Measurements from ENCODE around the gene GREM1.

Gene GREM1

DNA sequence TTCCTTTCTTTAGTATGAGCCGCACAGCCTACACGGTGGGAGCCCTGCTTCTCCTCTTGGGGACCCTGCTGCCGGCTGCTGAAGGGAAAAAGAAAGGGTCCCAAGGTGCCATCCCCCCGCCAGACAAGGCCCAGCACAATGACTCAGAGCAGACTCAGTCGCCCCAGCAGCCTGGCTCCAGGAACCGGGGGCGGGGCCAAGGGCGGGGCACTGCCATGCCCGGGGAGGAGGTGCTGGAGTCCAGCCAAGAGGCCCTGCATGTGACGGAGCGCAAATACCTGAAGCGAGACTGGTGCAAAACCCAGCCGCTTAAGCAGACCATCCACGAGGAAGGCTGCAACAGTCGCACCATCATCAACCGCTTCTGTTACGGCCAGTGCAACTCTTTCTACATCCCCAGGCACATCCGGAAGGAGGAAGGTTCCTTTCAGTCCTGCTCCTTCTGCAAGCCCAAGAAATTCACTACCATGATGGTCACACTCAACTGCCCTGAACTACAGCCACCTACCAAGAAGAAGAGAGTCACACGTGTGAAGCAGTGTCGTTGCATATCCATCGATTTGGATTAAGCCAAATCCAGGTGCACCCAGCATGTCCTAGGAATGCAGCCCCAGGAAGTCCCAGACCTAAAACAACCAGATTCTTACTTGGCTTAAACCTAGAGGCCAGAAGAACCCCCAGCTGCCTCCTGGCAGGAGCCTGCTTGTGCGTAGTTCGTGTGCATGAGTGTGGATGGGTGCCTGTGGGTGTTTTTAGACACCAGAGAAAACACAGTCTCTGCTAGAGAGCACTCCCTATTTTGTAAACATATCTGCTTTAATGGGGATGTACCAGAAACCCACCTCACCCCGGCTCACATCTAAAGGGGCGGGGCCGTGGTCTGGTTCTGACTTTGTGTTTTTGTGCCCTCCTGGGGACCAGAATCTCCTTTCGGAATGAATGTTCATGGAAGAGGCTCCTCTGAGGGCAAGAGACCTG is 13.2 kb downstream of the GREM1 start:
- DNase-seq (ENCODE audit: low read depth, low spot score): no peak

DNA sequence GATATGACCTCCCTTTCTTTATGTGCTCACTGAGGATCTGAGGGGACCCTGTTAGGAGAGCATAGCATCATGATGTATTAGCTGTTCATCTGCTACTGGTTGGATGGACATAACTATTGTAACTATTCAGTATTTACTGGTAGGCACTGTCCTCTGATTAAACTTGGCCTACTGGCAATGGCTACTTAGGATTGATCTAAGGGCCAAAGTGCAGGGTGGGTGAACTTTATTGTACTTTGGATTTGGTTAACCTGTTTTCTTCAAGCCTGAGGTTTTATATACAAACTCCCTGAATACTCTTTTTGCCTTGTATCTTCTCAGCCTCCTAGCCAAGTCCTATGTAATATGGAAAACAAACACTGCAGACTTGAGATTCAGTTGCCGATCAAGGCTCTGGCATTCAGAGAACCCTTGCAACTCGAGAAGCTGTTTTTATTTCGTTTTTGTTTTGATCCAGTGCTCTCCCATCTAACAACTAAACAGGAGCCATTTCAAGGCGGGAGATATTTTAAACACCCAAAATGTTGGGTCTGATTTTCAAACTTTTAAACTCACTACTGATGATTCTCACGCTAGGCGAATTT is 14.9 kb downstream of the GREM1 start:
- DNase-seq (ENCODE audit: low read depth, low spot score): no peak

DNA sequence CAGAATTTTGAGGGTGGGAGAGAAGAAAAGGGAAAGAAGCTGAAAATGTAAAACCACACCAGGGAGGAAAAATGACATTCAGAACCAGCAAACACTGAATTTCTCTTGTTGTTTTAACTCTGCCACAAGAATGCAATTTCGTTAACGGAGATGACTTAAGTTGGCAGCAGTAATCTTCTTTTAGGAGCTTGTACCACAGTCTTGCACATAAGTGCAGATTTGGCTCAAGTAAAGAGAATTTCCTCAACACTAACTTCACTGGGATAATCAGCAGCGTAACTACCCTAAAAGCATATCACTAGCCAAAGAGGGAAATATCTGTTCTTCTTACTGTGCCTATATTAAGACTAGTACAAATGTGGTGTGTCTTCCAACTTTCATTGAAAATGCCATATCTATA is 15.5 kb downstream of the GREM1 start:
- DNase-seq (ENCODE audit: low read depth, low spot score): no peak

DNA sequence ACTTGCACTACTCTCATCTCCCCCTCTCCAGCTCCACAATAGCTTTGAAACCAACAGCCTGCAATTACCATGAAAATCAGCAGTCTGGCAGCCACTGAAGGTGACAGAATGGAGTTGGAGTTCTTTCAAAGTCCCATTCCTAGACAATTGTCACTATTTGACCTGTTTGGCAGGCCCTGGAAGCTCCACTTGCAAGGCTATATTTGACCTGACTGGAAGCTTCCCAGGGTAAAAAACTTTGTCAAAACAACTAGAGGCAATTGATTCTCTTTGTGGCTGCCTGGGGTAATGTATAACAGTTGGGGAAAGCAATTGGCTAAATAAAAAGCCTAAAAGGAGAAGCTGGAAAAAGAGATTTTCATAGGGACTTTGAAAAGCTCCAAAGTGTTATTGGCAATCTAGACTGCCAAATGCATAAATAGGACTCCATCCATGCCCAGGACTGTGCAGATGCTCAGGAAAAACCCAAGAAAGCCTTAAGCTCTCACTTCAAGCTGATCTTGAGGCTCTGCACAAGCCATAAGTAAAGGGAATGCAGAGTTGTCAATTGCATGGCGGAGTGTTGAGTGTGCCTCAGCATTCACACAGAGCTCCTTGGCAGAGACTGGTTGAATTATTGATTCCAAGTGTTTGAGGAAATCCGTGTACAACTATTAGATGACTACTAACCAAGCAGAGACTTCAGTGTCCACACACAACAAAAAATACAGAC is 18.3 kb downstream of the GREM1 start:
- no peak for DNase-seq (ENCODE audit: low read depth, low spot score)

DNA sequence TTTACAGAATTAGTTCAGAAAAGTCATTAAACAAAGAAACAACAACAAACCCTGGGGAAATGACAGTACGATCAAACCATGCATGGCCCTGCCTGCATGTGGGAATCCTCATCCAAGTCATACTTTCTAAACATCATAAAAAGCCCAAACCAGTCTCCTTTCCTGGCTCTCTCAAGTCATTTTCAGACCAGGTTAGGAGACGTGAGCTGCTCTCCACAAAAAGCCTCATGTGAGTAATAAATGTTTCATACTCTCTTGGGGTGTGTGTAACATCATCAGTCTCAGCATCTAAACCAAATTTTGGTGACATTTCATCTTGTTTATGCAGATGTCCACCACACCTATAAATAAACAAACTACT is 18.9 kb downstream of the GREM1 start:
- DNase-seq (ENCODE audit: low read depth, low spot score): no peak

DNA sequence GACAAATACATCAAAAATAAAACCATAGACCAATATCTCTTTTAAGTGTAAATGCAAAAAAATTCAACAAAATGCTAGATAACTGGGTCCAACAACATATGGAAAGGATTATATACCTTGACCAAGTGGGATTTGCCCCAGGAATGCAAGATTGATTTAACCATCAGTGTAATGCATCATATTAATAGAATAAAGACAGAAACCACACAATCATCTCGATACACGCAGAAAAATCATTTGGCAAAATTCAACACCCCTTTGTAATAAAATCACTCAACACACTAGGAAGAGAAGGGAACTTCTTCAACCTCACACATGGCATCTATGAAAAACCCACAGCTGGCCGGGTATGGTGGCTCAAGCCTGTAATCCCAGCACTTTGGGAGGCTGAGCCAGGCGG is 19.5 kb downstream of the GREM1 start:
- no peak for DNase-seq (ENCODE audit: low read depth, low spot score)

DNA sequence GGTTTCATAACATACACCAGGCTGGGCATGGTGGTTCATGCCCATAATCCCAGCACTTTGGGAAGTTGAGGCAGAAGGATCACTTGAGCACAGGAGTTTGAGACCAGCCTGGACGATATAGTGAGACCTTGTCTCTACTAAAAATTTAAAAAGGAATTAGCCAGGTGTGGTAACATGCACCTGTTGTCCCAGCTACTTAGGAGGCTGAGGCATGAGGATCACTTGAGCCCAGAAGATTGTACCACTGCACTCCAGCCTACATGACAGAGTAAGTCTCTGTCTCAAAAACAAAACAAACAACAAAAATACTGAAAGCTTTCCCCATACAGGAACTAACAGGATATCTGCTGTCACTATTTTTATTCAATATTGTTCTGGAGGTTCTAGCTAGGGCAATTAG is 20.9 kb downstream of the GREM1 start:
- DNase-seq (ENCODE audit: low read depth, low spot score): no peak

DNA sequence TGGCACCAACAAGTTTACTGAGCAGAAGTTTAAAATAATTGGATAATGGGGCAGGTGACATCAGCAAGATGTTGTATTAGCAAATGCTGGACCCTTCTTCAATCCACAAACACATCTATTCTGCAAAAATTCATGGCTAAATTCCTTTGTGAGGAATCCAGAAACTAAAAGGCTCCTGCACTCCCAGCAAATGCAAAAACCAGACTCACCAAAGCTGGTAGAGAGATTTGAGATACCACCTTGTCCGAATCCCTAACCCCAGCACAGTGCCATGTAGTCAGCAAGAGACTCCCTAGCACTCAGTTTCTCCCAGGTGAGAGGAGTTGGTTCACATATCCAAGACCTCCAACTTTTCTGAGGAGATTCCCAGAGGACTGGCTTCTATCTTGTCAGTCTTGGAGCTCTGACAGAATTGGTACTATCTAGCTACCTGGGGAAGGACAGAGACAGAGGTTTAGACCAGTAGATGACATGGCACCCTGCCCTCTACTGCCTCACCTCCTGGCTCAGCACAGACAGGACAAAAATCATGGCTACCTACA is 21.8 kb downstream of the GREM1 start:
- no peak for DNase-seq (ENCODE audit: low read depth, low spot score)

DNA sequence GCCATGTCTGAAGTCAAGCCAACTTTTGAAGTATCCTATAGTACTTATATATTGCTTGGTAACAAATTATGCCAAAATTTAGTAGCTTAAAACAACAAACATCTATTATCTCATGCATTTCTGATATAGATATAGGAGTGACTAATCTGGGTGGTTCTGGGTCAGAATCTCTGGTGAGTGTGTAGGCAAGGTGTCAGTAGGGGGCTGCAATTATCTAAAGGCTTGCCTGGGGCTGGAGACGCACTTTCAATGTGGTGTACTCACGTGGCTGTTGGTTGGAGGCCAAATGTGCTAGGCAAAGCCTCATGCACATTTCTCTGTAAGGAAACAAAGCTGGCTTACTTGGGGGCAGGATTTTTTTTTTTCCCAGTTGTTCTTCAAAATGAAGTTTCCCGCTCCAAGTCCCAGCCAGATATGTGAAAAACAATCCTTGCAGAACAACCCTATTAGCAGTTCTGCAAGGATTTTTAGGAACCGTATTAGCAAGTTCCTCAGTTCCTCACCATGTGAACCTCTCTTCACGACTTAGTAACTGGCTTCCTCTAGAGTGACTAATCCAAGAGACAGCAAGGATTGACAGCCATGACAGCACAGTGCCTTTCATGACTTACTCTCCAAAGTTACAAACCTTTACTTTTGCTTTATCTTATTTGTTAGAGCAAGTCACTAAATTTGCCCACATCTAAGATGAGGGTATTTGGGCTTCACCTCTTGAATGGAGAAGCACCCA is 25.8 kb downstream of the GREM1 start:
- no peak for DNase-seq (ENCODE audit: low read depth, low spot score)

DNA sequence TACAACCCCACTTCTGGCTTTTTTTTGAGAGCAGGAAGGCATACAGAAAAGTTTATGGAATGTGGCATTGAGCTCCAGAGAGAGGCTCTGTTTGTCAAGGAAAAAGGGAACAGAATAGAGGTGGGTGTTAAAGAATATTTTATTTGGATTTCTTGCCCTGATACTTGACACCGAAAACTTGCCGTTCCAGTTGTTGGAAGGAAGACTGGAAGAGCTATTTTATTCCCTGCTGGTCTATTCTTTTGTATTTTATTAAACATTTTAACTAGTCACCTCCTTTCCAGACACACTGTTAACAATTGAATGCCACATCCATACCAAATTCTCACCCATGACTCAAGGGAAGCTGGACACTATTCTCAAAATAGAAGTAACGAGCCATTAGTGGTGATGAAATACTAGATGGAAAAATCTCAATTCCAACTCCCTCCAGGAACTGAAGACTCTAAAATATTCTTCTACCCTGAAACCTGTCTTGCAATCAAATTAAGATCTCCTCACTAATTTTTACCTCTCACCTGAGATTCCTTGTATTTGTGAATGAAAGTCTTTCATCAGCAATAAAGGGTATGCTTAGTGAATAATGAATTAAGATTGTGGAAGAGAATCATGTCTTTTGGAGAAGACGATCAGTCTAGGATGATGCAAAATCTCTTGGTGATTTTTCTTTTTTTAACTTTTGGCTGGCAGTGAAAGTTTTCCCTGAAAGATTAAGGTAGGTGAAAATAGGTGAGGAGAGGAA is 28.5 kb downstream of the GREM1 start:
- DNase-seq (ENCODE audit: low read depth, low spot score): no peak

DNA sequence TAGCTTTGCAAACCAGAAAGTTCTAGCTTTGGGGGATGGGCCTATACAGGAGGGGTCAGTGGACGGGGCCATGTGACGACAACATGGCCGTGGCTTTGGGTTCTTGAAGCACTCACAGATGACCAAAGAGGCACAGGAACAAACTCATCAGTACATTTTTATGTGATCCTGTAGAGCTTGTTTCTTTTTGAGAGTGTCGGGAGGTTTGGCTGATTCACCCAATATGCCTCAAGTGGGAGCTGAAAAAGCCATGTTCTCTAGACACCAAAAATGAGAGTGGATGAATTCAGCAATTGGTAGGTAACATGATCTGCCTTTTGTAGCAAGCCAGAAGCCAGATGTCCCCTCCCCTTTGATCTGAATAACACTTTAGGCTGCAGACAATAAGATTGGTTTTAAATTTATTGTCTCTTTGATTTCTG is 30.1 kb downstream of the GREM1 start:
- DNase-seq (ENCODE audit: low read depth, low spot score): no peak

DNA sequence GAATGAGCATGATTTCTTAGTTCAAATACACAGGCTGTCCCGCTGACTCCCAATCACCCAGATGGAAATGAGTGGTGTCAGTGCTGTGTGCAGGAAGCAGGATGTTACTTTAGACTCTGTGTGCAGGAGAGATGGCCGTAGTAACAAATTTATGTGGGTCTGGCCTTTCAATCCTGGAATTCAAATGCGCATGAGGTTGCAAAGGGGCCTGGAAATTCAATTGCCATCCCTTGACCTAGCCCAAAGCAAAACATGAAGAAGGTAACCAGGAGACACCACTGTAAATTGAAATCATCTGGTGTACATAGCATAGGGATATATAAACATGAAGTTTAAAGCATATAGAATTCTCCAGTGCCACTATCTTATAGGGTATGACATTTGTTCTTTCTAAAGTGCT is 33.2 kb downstream of the GREM1 start:
- DNase-seq (ENCODE audit: low read depth, low spot score): no peak

DNA sequence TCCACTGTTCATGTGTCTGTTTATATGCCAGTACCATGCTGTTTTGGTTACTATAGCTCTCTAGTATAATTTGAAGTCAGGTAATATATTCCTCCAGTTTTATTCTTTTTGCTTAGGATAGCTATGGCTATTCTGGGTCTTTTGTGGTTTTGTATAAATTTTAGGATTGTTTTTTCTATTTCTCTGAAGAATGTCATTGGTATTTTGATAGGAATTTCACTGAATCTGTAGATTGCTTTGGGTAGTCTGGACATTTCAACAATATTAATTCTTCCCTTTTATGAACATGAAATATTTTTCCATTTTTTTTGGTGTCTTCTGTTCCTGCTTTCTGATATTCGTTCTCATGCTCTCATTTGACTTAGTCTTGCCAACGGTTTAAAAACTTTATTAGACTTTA is 39.6 kb downstream of the GREM1 start:
- no peak for DNase-seq (ENCODE audit: low read depth, low spot score)

DNA sequence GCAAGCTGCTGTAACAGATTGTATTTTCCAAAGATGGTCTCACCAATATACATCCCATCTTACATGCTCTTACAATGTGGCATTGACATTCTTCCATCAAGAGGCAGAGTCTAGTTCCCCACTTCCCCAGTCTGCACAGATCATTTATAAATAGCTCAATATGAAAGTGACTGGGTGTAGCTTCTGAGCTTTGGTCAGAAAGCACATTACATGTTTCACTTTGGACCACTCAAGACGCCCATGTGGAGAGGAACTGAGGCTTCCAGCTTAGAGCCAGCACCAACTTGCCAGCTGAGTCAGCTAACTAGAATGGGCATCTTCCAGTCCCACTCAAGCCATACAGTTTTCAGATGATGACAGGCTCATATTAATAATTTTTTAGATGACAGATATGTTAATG is 45.5 kb downstream of the GREM1 start:
- DNase-seq (ENCODE audit: low read depth, low spot score): no peak

DNA sequence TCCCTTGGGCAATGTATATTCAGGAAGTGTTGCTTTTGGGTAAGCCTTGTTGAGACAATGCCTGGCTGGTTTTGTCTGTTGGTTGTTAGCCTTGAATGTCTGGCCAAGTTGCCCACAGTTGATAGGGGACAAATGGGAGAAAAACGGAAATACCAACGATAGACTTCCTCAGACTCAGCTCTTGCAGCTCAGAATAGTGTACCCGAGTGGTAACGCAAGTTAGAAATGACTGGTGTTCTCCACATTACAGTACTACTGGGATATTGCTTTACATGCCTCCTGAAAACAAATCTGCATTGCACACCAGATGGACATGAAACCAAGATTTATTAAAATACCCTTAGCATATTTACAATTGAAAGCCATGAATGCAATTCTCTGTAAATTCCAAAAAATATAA is 47.4 kb downstream of the GREM1 start:
- no peak for DNase-seq (ENCODE audit: low read depth, low spot score)

DNA sequence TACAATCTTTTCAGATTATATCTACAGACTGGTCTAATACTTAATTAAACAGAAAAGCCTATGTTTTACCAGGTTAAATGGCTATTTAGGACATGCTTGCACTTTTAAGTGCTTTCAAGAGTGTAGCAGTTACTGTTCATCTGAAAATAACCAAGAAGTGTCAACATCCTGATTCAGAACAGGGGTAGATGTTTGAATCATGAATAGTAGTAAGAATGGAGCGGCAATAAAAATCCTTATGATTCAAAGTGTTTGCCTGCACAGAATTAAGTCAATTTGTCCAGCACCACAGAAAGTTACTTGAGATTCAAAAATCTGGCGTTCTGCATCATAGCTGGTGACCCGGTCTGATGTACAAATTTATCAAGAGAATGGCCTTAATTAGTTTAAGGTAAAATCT is 48.3 kb downstream of the GREM1 start:
- DNase-seq (ENCODE audit: low read depth, low spot score): no peak

DNA sequence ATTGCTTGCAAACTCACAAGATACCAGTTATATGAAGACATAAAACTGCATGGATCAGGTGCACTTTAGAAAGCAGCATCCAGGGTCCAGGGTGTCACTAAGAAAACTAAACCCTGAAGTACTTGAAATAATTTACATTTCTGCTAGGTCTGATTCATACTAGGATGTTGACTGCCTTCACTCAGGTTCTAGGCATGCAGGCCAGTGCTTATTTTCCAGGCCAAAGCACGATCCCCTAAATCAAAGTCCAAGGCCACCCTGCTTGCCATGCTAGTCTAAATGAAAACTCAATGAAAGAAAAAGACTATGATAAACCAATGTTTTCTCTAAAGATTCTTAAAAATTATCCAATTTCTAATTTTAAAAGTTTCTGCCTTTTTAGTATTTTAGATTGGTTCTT is 49.4 kb downstream of the GREM1 start:
- no peak for DNase-seq (ENCODE audit: low read depth, low spot score)

DNA sequence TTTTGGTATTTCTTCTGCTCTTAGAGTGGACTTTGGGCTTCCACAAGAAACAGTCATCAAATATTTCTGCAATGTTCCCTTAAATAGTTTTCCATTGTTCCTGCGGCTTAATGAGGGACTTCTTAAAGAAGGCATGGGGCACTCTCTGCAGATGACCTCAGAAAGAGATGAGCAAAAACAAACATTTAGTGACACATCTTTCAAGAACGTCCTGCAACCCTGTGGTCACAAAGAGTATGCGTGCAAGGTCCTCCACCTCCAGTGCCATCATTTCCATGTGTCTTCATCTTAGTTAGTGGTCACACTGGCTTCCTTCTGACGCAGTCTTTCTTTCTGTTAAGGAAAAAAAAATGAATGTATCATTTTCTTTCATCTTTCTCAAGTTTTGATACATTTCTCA is 56.2 kb downstream of the GREM1 start:
- no peak for DNase-seq (ENCODE audit: low read depth, low spot score)

DNA sequence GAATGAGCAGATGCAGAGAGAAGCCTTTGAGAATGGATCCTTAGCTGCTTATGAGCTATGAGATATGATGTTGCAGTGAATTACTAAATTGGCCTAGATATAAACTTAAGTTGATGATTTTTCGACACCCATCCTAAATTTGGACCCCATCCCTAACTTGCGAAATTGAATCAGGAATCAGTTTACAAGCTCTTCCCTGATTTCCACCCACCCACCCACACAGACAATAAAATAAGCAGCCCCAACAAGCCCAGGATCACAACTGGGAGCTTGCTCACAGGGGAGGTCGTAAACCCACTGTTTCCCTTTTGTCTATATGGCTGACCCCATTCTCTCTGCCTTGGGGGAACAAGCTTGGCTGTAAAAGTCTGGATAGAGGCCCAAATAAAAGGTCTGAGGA is 57.3 kb downstream of the GREM1 start:
- DNase-seq (ENCODE audit: low read depth, low spot score): no peak

DNA sequence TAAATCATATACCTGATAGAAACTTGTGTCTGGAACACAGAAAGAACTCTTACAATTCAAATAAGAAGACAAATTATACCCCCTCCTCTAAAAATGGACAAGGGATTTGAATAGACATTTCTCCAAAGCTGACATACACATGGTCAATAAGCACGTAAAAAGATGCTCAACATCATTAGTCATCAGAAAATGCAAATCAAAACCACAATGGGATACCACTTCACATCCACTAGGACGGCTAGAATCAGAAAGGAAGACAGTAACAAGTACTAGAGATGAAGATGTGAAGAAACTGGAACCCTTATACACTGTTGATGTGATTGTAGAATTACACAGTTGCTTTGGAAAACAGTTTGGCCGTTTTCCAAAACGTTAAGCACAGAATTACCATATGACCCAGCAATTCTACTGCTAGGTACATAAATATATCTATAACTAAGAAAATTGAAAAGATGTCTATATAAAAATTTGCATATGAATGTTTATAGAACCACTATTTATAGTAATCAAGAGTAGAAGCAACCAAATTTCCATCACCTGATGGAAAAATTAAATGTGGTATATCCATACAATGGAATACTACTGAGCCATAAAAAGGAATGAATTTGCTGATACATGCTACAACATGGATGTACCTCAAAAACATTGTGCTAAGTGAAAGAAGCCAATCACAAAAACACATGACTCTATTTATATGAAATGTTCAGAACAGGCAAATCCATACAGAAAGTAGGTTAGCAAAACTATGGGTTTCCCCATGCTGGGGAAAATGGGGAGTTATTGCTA is 60.8 kb downstream of the GREM1 start:
- no peak for DNase-seq (ENCODE audit: low read depth, low spot score)

All from activated CD4-positive, CD25-positive, alpha-beta regulatory T cell treated with anti-CD3 and anti-CD28 coated beads, Interleukin-2, amount 50 U/mL, for 16 hours (primary cell).